Activated CD4-positive, alpha-beta T cell treated with anti-CD3 and anti-CD28 coated beads, Interleukin-2, amount 10 ng/mL, durations not matched to agents 7 days and 5 days (primary cell): ENCODE data around the gene LTB4R2. TPM values are rescaled to one million over a fixed set of nuclear protein-coding genes. Genes with fewer than 3 reads are reported as not detected.

ENCODE experiments used
- CTCF ChIA-PET: fragments of 350-600 bp; sonication (Branson Sonifier 250); formaldehyde crosslinking; loops from one replicate; lab custom pipeline; 2021; ENCODE audit warnings: antibody characterized with exemption; lab: Charles Lee
- POLR2A ChIA-PET: fragments of 350-600 bp; sonication (Branson Sonifier 250); formaldehyde crosslinking; loops from one replicate; lab custom pipeline; 2021; ENCODE audit warnings: antibody characterized with exemption; lab: Charles Lee
- DNase-seq: peaks from one replicate; pipeline ENCODE4 v3.0.0-alpha.2; 2020
- H3K27ac Mint-ChIP-seq: one replicate; pipeline ENCODE4 v1.8.0; 2021; ENCODE audit warnings: mild to moderate bottlenecking, moderate library complexity, mixed read lengths
- H3K27me3 Mint-ChIP-seq: one replicate; pipeline ENCODE4 v1.8.0; 2021; ENCODE audit warnings: mixed read lengths
- H3K36me3 Mint-ChIP-seq: one replicate; pipeline ENCODE4 v1.8.0; 2021; ENCODE audit warnings: low read depth, mixed read lengths
- H3K4me1 Mint-ChIP-seq: one replicate; pipeline ENCODE4 v1.8.0; 2021; ENCODE audit warnings: mixed read lengths
- H3K4me3 Mint-ChIP-seq: one replicate; pipeline ENCODE4 v1.8.0; 2021; ENCODE audit warnings: mild to moderate bottlenecking, moderate library complexity, mixed read lengths
- H3K9me3 Mint-ChIP-seq: one replicate; pipeline ENCODE4 v1.8.0; 2021; ENCODE audit warnings: mixed read lengths
- total RNA-seq, 2 experiments: library from RNA; stranded (reverse); gene quantifications; one replicate each; pipeline ENCODE4 v1.2.3, GENCODE V29; 2021

The LTB4R2 gene
- 10 to 100 TPM; 18.6 to 21.7 TPM for total RNA-seq

GRCh38 chr14:24309538-24310264 is at the start of gene LTB4R2:
LTB4R2 (plus strand) TSS chr14:24310140; CDS start chr14:24310665, 525 bp downstream.
- peaks cover 70% of the 10 kb centered on the region for H3K4me1 Mint-ChIP-seq
- POLR2A ChIA-PET = interaction anchor here (0.7 kb wide), 1 partner anchor 9 kb away, joined by 4 read pairs; the partner anchor contains the start of gene NOP9
- H3K4me3 Mint-ChIP-seq = peak within 1 kb of the TSS; percentile 77
- H3K36me3 Mint-ChIP-seq = peaks cover 66% of the 10 kb centered on the region
- H3K27ac Mint-ChIP-seq = peak within 1 kb of the TSS; percentile 87
- no peaks in the 10 kb centered on the region for H3K27me3 Mint-ChIP-seq
- no peaks in the 10 kb centered on the region for H3K9me3 Mint-ChIP-seq
- CTCF ChIA-PET = interaction anchor here (0.7 to 9.6 kb wide), 20 partner anchors 9 to 149 kb away, joined by 3 to 136 read pairs (median 6); partner anchors contain the start of genes CHMP4A, DHRS1, IRF9 and MDP1
- DNase-seq = no peak

DNA sequence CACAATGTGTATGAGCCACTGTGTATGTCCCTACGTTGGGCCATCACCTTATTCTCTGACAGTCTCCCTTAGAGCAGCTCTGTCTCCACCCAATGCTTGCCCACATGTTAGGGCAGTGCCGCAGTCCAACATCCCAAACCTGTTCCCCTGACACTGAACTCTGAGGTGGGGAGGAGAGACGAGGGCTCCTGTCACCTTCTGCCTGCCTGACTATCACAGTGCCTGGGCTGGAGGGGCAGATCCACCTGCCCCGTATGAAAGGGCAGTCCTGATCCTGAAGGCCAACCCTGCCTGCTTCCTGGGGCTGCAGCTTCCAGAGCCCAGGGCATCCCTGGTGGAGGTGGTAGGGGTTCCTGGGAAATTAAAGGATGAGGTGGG is 49.2 kb upstream of the LTB4R2 start:
- no peak for DNase-seq
- ChIA-PET POLR2A (no interaction called here), CTCF (no interaction called here)
- H3K27ac Mint-ChIP-seq = no peak overlapping the region
- no peaks in the 10 kb centered on the region for H3K36me3 Mint-ChIP-seq
- H3K4me3 Mint-ChIP-seq = no peak overlapping the region
- H3K9me3 Mint-ChIP-seq = no peaks in the 10 kb centered on the region
- H3K27me3 Mint-ChIP-seq = no peaks in the 10 kb centered on the region
- no peaks in the 10 kb centered on the region for H3K4me1 Mint-ChIP-seq

- peaks cover 3% of the 10 kb centered on the region for H3K36me3 Mint-ChIP-seq
- H3K4me1 Mint-ChIP-seq = no peaks in the 10 kb centered on the region
- H3K4me3 Mint-ChIP-seq = no peak overlapping the region
- ChIA-PET CTCF (interaction anchor here (0.7 to 2.0 kb wide), 4 partner anchors 10 to 22 kb away, joined by 3 to 11 read pairs (median 6); partner anchors contain the start of genes RABGGTA and TINF2), POLR2A (no interaction called here)
- H3K9me3 Mint-ChIP-seq = no peaks in the 10 kb centered on the region
- no peak overlapping the region for H3K27ac Mint-ChIP-seq
- H3K27me3 Mint-ChIP-seq = no peaks in the 10 kb centered on the region
- no peak for DNase-seq
Observed at GRCh38 chr14:24261256-24261968, 48.5 kb upstream of the LTB4R2 start.

GRCh38 chr14:24261969-24262327 is 48.0 kb upstream of the LTB4R2 start:
- ChIA-PET CTCF (interaction anchor here (0.7 to 2.0 kb wide), 5 partner anchors 10 to 45 kb away, joined by 3 to 11 read pairs (median 5); partner anchors contain the start of genes RABGGTA and TINF2), POLR2A (no interaction called here)
- Mint-ChIP-seq H3K4me3 (no peak overlapping the region), H3K27me3 (no peaks in the 10 kb centered on the region), H3K9me3 (no peaks in the 10 kb centered on the region), H3K4me1 (peaks cover 5% of the 10 kb centered on the region), H3K27ac (no peak overlapping the region), H3K36me3 (peaks cover 8% of the 10 kb centered on the region)
- DNase-seq = no peak

GRCh38 chr14:24262821-24263733 is 46.9 kb upstream of the LTB4R2 start, which contains the start of gene TGM1:
TGM1 (minus strand) TSS chr14:24263177; CDS start chr14:24262352, 825 bp downstream.
- Mint-ChIP-seq H3K27me3 (no peaks in the 10 kb centered on the region), H3K36me3 (peaks cover 13% of the 10 kb centered on the region), H3K4me3 (no peak within 1 kb of the TSS), H3K9me3 (no peaks in the 10 kb centered on the region), H3K4me1 (peaks cover 8% of the 10 kb centered on the region), H3K27ac (no peak within 1 kb of the TSS)
- POLR2A ChIA-PET = interaction anchor here (0.7 kb wide), 1 partner anchor 8 kb away, joined by 3 read pairs; the partner anchor contains the start of gene RABGGTA
- CTCF ChIA-PET = interaction anchor here (0.6 to 3.4 kb wide), 6 partner anchors 8 to 44 kb away, joined by 3 to 11 read pairs (median 7); partner anchors contain the start of genes RABGGTA and TINF2
- DNase-seq = no peak

- ChIA-PET CTCF (interaction anchor here (0.6 to 3.4 kb wide), 3 partner anchors 10 to 21 kb away, joined by 3 to 9 read pairs (median 6); partner anchors contain the start of gene TINF2), POLR2A (interaction anchor here (0.6 kb wide), 1 partner anchor 122 kb away, joined by 5 read pairs; the partner anchor contains the start of gene EMC9)
- no peaks in the 10 kb centered on the region for H3K27me3 Mint-ChIP-seq
- H3K4me1 Mint-ChIP-seq = peaks cover 8% of the 10 kb centered on the region
- H3K27ac Mint-ChIP-seq = no peak overlapping the region
- DNase-seq = no peak
- peaks cover 13% of the 10 kb centered on the region for H3K36me3 Mint-ChIP-seq
- no peak overlapping the region for H3K4me3 Mint-ChIP-seq
- H3K9me3 Mint-ChIP-seq = no peaks in the 10 kb centered on the region
Observed at GRCh38 chr14:24263848-24264247, 46.1 kb upstream of the LTB4R2 start.

GRCh38 chr14:24264298-24264697 is 45.6 kb upstream of the LTB4R2 start:
- H3K9me3 Mint-ChIP-seq = no peaks in the 10 kb centered on the region
- H3K4me1 Mint-ChIP-seq = peaks cover 8% of the 10 kb centered on the region
- ChIA-PET CTCF (interaction anchor here (1.3 to 3.4 kb wide), 3 partner anchors 10 to 103 kb away, joined by 3 to 9 read pairs (median 6); partner anchors contain the start of genes IRF9 and TINF2), POLR2A (interaction anchor here (0.6 kb wide), 1 partner anchor 123 kb away, joined by 5 read pairs; the partner anchor contains the start of gene EMC9)
- peak overlapping the region; percentile 31 for H3K27ac Mint-ChIP-seq
- DNase-seq = no peak
- H3K36me3 Mint-ChIP-seq = peaks cover 13% of the 10 kb centered on the region
- H3K27me3 Mint-ChIP-seq = no peaks in the 10 kb centered on the region
- H3K4me3 Mint-ChIP-seq = no peak overlapping the region

- ChIA-PET POLR2A (interaction anchor here (0.6 kb wide), 1 partner anchor 27 kb away, joined by 3 read pairs; no protein-coding TSS in a partner anchor), CTCF (interaction anchor here (1.3 to 6.6 kb wide), 3 partner anchors 15 to 24 kb away, joined by 3 to 44 read pairs (median 4); partner anchors contain the start of gene TINF2)
- Mint-ChIP-seq H3K27me3 (no peaks in the 10 kb centered on the region), H3K27ac (no peak overlapping the region), H3K4me3 (no peak overlapping the region), H3K36me3 (peaks cover 13% of the 10 kb centered on the region), H3K9me3 (no peaks in the 10 kb centered on the region), H3K4me1 (peaks cover 20% of the 10 kb centered on the region)
- DNase-seq = no peak
Observed at GRCh38 chr14:24266344-24267244, 43.3 kb upstream of the LTB4R2 start.

- peaks cover 13% of the 10 kb centered on the region for H3K36me3 Mint-ChIP-seq
- ChIA-PET POLR2A (no interaction called here), CTCF (interaction anchor here (1.1 to 6.6 kb wide), 4 partner anchors 16 to 25 kb away, joined by 3 to 44 read pairs (median 6); partner anchors contain the start of gene TINF2)
- no peak overlapping the region for H3K4me3 Mint-ChIP-seq
- H3K27ac Mint-ChIP-seq = no peak overlapping the region
- H3K4me1 Mint-ChIP-seq = peaks cover 29% of the 10 kb centered on the region
- H3K9me3 Mint-ChIP-seq = no peaks in the 10 kb centered on the region
- no peak for DNase-seq
- H3K27me3 Mint-ChIP-seq = no peaks in the 10 kb centered on the region
Observed at GRCh38 chr14:24267516-24267915, 42.4 kb upstream of the LTB4R2 start.

- ChIA-PET CTCF (interaction anchor here (1.1 to 6.6 kb wide), 5 partner anchors 17 to 40 kb away, joined by 3 to 44 read pairs (median 6); partner anchors contain the start of genes CIDEB and TINF2), POLR2A (no interaction called here)
- no peak for DNase-seq
Observed at GRCh38 chr14:24268225-24268624, 41.7 kb upstream of the LTB4R2 start.

DNA sequence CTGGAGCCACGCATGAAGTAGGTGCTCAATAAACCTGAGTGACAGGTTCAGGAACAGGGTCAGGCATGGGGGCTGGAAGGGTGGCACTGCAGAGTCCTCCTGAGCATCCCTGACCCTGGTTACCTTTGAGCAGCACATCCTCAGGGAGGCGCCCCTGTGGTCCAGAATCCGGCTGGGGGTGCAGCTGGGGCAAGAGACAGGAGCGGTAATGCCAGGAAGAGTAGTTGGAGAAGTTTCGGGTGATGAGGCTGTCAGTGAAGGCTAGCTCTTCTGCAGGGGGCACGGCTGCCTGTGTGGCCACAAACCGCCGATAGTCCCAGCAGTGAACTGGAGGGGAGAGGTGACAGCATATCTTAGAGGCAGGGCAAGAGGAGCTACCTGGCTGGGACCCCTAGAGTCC is 40.6 kb upstream of the LTB4R2 start:
- H3K27me3 Mint-ChIP-seq = no peaks in the 10 kb centered on the region
- no peak overlapping the region for H3K4me3 Mint-ChIP-seq
- no peak overlapping the region for H3K27ac Mint-ChIP-seq
- H3K9me3 Mint-ChIP-seq = no peaks in the 10 kb centered on the region
- H3K4me1 Mint-ChIP-seq = peaks cover 46% of the 10 kb centered on the region
- DNase-seq = no peak
- peaks cover 13% of the 10 kb centered on the region for H3K36me3 Mint-ChIP-seq
- ChIA-PET POLR2A (no interaction called here), CTCF (interaction anchor here (0.7 to 6.6 kb wide), 10 partner anchors 11 to 108 kb away, joined by 3 to 44 read pairs (median 7); partner anchors contain the start of genes CIDEB, IRF9 and TINF2)

More at GRCh38 chr14:24268225-24268624, 41.7 kb upstream of the LTB4R2 start:
- no peaks in the 10 kb centered on the region for H3K27me3 Mint-ChIP-seq
- H3K9me3 Mint-ChIP-seq = no peaks in the 10 kb centered on the region
- peaks cover 13% of the 10 kb centered on the region for H3K36me3 Mint-ChIP-seq
- H3K4me3 Mint-ChIP-seq = no peak overlapping the region
- H3K27ac Mint-ChIP-seq = no peak overlapping the region
- H3K4me1 Mint-ChIP-seq = peaks cover 35% of the 10 kb centered on the region
